ENCODE measurements around the gene PVALEF. TPM values are rescaled to one million over a fixed set of nuclear protein-coding genes. Genes with fewer than 3 reads are reported as not detected.

The PVALEF gene
- total and polyA plus RNA-seq, 2 donors = not detected

- Histone ChIP-seq H3K27ac (ENCODE audit: low read depth) (no peak overlapping the region), H3K4me3 (ENCODE audit: low read depth, low read length) (no peak overlapping the region), H3K4me1 (ENCODE audit: insufficient read depth) (no peaks in the 10 kb centered on the region), H3K36me3 (ENCODE audit: insufficient read depth) (no peaks in the 10 kb centered on the region)
- no peak for DNase-seq (ENCODE audit: extremely low spot score)
- WGBS = 92% methylated on average over 18 of the region's 18 CpGs
These were observed 40.9 kb upstream of the PVALEF start for GRCh38 chr17:81124377-81124776.

GRCh38 chr17:81125573-81126081 lies 39.7 kb upstream of the PVALEF start:
- Histone ChIP-seq H3K4me3 (ENCODE audit: low read depth, low read length) (no peak overlapping the region), H3K4me1 (ENCODE audit: insufficient read depth) (no peaks in the 10 kb centered on the region), H3K27ac (ENCODE audit: low read depth) (no peak overlapping the region), H3K36me3 (ENCODE audit: insufficient read depth) (no peaks in the 10 kb centered on the region)
- 64% methylated on average over 14 of the region's 14 CpGs for WGBS
- no peak for DNase-seq (ENCODE audit: extremely low spot score)

GRCh38 chr17:81126281-81127132 lies 38.8 kb upstream of the PVALEF start:
- H3K4me3 ChIP-seq (ENCODE audit: low read depth, low read length) = no peak overlapping the region
- H3K36me3 ChIP-seq (ENCODE audit: insufficient read depth) = no peaks in the 10 kb centered on the region
- no peak overlapping the region for H3K27ac ChIP-seq (ENCODE audit: low read depth)
- H3K4me1 ChIP-seq (ENCODE audit: insufficient read depth) = no peaks in the 10 kb centered on the region
- WGBS = 66% methylated on average over 34 of the region's 34 CpGs
- no peak for DNase-seq (ENCODE audit: extremely low spot score)

- no peaks in the 10 kb centered on the region for H3K4me1 ChIP-seq (ENCODE audit: insufficient read depth)
- no peak overlapping the region for H3K4me3 ChIP-seq (ENCODE audit: low read depth, low read length)
- DNase-seq (ENCODE audit: extremely low spot score) = no peak
- H3K36me3 ChIP-seq (ENCODE audit: insufficient read depth) = no peaks in the 10 kb centered on the region
- H3K27ac ChIP-seq (ENCODE audit: low read depth) = no peak overlapping the region
- WGBS = 65% methylated on average over 5 of the region's 5 CpGs
These were observed 38.2 kb upstream of the PVALEF start for GRCh38 chr17:81127133-81127455.

- no peak for DNase-seq (ENCODE audit: extremely low spot score)
- H3K4me1 ChIP-seq (ENCODE audit: insufficient read depth) = no peaks in the 10 kb centered on the region
- H3K36me3 ChIP-seq (ENCODE audit: insufficient read depth) = no peaks in the 10 kb centered on the region
- no peak overlapping the region for H3K27ac ChIP-seq (ENCODE audit: low read depth)
- H3K4me3 ChIP-seq (ENCODE audit: low read depth, low read length) = no peak overlapping the region
- WGBS = 76% methylated on average over 25 of the region's 25 CpGs
These were observed 37.7 kb upstream of the PVALEF start for GRCh38 chr17:81127526-81128177.

- no peaks in the 10 kb centered on the region for H3K36me3 ChIP-seq (ENCODE audit: insufficient read depth)
- no peak overlapping the region for H3K27ac ChIP-seq (ENCODE audit: low read depth)
- no peak for DNase-seq (ENCODE audit: extremely low spot score)
- H3K4me1 ChIP-seq (ENCODE audit: insufficient read depth) = no peaks in the 10 kb centered on the region
- no peak overlapping the region for H3K4me3 ChIP-seq (ENCODE audit: low read depth, low read length)
- WGBS = 91% methylated on average over 14 of the region's 14 CpGs
These were observed 37.0 kb upstream of the PVALEF start for GRCh38 chr17:81128338-81128737.

- no peaks in the 10 kb centered on the region for H3K36me3 ChIP-seq (ENCODE audit: insufficient read depth)
- H3K4me3 ChIP-seq (ENCODE audit: low read depth, low read length) = no peak overlapping the region
- no peak for DNase-seq (ENCODE audit: extremely low spot score)
- 90% methylated on average over 23 of the region's 23 CpGs for WGBS
- H3K27ac ChIP-seq (ENCODE audit: low read depth) = no peak overlapping the region
- no peaks in the 10 kb centered on the region for H3K4me1 ChIP-seq (ENCODE audit: insufficient read depth)
These were observed 36.5 kb upstream of the PVALEF start for GRCh38 chr17:81128774-81129173.

GRCh38 chr17:81129289-81129688 lies 36.0 kb upstream of the PVALEF start:
- 89% methylated on average over 11 of the region's 11 CpGs for WGBS
- Histone ChIP-seq H3K4me1 (ENCODE audit: insufficient read depth) (no peaks in the 10 kb centered on the region), H3K36me3 (ENCODE audit: insufficient read depth) (no peaks in the 10 kb centered on the region), H3K27ac (ENCODE audit: low read depth) (no peak overlapping the region), H3K4me3 (ENCODE audit: low read depth, low read length) (no peak overlapping the region)
- DNase-seq (ENCODE audit: extremely low spot score) = no peak

GRCh38 chr17:81129711-81130367 lies 35.5 kb upstream of the PVALEF start:
- 85% methylated on average over 14 of the region's 14 CpGs for WGBS
- no peak for DNase-seq (ENCODE audit: extremely low spot score)
- Histone ChIP-seq H3K4me3 (ENCODE audit: low read depth, low read length) (no peak overlapping the region), H3K27ac (ENCODE audit: low read depth) (no peak overlapping the region), H3K36me3 (ENCODE audit: insufficient read depth) (no peaks in the 10 kb centered on the region), H3K4me1 (ENCODE audit: insufficient read depth) (no peaks in the 10 kb centered on the region)

- H3K4me1 ChIP-seq (ENCODE audit: insufficient read depth) = no peaks in the 10 kb centered on the region
- H3K36me3 ChIP-seq (ENCODE audit: insufficient read depth) = no peaks in the 10 kb centered on the region
- no peak overlapping the region for H3K27ac ChIP-seq (ENCODE audit: low read depth)
- no peak for DNase-seq (ENCODE audit: extremely low spot score)
- 86% methylated on average over 41 of the region's 41 CpGs for WGBS
- H3K4me3 ChIP-seq (ENCODE audit: low read depth, low read length) = no peak overlapping the region
These were observed 34.6 kb upstream of the PVALEF start for GRCh38 chr17:81130385-81131361.

- WGBS = 84% methylated on average over 14 of the region's 14 CpGs
- H3K36me3 ChIP-seq (ENCODE audit: insufficient read depth) = no peaks in the 10 kb centered on the region
- no peak overlapping the region for H3K27ac ChIP-seq (ENCODE audit: low read depth)
- no peak overlapping the region for H3K4me3 ChIP-seq (ENCODE audit: low read depth, low read length)
- no peak for DNase-seq (ENCODE audit: extremely low spot score)
- no peaks in the 10 kb centered on the region for H3K4me1 ChIP-seq (ENCODE audit: insufficient read depth)
These were observed 33.7 kb upstream of the PVALEF start for GRCh38 chr17:81131486-81132196.

- no peak overlapping the region for H3K27ac ChIP-seq (ENCODE audit: low read depth)
- H3K36me3 ChIP-seq (ENCODE audit: insufficient read depth) = no peaks in the 10 kb centered on the region
- no peaks in the 10 kb centered on the region for H3K4me1 ChIP-seq (ENCODE audit: insufficient read depth)
- no peak for DNase-seq (ENCODE audit: extremely low spot score)
- WGBS = 72% methylated on average over 11 of the region's 11 CpGs
- H3K4me3 ChIP-seq (ENCODE audit: low read depth, low read length) = no peak overlapping the region
These were observed 33.1 kb upstream of the PVALEF start for GRCh38 chr17:81132197-81132540.
